HG02571 (cell line): ENCODE data around the gene SLC10A3.
A peak's percentile ranks its signal among the peaks of the same experiment; 100 is the strongest.
"Not testable (repeated sequence)": the region's sequence is repeated elsewhere in the genome, so short reads cannot be mapped to it uniquely, and the experiment has no call there.

Experiments used
- ATAC-seq: cut with Tn5 transposase; IDR thresholded peaks from one replicate; pipeline ENCODE4 v1.9.1; 2021; ENCODE audit warnings: mild to moderate bottlenecking, moderate library complexity; ENCODE audit not compliant: unreplicated experiment

Gene SLC10A3

GRCh38 chrX:154509455-154509854 is 19.0 kb upstream of the SLC10A3 start:
- ATAC-seq: no peak

GRCh38 chrX:154508384-154508745 is 17.9 kb upstream of the SLC10A3 start:
- ATAC-seq: no peak

GRCh38 chrX:154507673-154508383 is 17.4 kb upstream of the SLC10A3 start:
- no peak for ATAC-seq

- no peak for ATAC-seq
These were observed 16.3 kb upstream of the SLC10A3 start for GRCh38 chrX:154506483-154507332.

GRCh38 chrX:154505734-154506133 is 15.3 kb upstream of the SLC10A3 start:
- no peak for ATAC-seq

GRCh38 chrX:154502989-154503388 is 12.6 kb upstream of the SLC10A3 start:
- ATAC-seq: no peak

GRCh38 chrX:154502098-154502497 is 11.7 kb upstream of the SLC10A3 start:
- no peak for ATAC-seq

- ATAC-seq: not testable (repeated sequence)
These were observed 11.0 kb upstream of the SLC10A3 start for GRCh38 chrX:154501423-154501822.

- ATAC-seq: not testable (repeated sequence)
These were observed 6.2 kb upstream of the SLC10A3 start for GRCh38 chrX:154496591-154497137.

GRCh38 chrX:154495472-154495922 is 5.1 kb upstream of the SLC10A3 start:
- no peak for ATAC-seq

- no peak for ATAC-seq
These were observed 4.3 kb upstream of the SLC10A3 start for GRCh38 chrX:154494715-154495114.

GRCh38 chrX:154490021-154490413 is 412 bp downstream of the SLC10A3 start:
- peak; percentile 6 for ATAC-seq

- ATAC-seq: no peak
These were observed 1.2 kb downstream of the SLC10A3 start for GRCh38 chrX:154489182-154489581.

- ATAC-seq: no peak
These were observed 1.9 kb downstream of the SLC10A3 start for GRCh38 chrX:154488336-154489075.

- no peak for ATAC-seq
These were observed 2.7 kb downstream of the SLC10A3 start for GRCh38 chrX:154487518-154488290.

GRCh38 chrX:154486396-154487207 is 3.8 kb downstream of the SLC10A3 start, which contains the start of gene UBL4A:
Gene UBL4A (minus strand): TSS chrX:154486615. CDS start chrX:154486584, 31 bp downstream.
- no peak for ATAC-seq

GRCh38 chrX:154486052-154486395 is 4.4 kb downstream of the SLC10A3 start:
- no peak for ATAC-seq

- ATAC-seq: no peak
These were observed 5.0 kb downstream of the SLC10A3 start for GRCh38 chrX:154485150-154486051.
